Measurements from ENCODE around the gene MUC13.

The MUC13 gene

DNA sequence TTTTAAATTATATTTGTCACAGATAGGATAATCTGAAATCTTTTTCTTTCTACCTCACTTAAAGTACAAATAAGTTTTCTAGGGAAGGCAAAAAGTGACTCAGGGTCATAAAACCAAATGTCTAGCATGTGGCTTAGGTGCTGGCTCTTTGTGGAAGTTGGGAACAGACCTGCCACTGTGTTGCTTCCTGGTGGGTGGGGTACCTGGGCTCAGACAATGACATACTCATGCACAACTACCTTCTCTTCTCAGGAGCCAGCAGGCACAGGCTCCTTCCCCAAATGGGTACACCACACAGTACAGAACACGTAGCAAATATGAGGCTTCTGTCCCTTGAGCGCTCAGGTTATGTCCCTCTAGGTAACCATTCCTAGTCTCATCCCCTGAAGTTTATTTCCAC, 40.1 kb upstream of the MUC13 start:
- H3K36me3 ChIP-seq, result peaks cover 87% of the 10 kb centered on the region
- no peak for TF ChIP-seq CTCF (IDR thresholded peaks at IDR 0.05; ENCODE audit: low read depth, low read length)
- no peaks in the 10 kb centered on the region for H3K9me3 ChIP-seq (ENCODE audit: severe bottlenecking)
- H3K4me3 ChIP-seq (ENCODE audit: low read depth, low read length), result no peak overlapping the region
- no peak for DNase-seq
- H3K27ac ChIP-seq, result no peak overlapping the region
- H3K27me3 ChIP-seq (ENCODE audit: insufficient read depth, low read depth, severe bottlenecking), result no peaks in the 10 kb centered on the region

DNA sequence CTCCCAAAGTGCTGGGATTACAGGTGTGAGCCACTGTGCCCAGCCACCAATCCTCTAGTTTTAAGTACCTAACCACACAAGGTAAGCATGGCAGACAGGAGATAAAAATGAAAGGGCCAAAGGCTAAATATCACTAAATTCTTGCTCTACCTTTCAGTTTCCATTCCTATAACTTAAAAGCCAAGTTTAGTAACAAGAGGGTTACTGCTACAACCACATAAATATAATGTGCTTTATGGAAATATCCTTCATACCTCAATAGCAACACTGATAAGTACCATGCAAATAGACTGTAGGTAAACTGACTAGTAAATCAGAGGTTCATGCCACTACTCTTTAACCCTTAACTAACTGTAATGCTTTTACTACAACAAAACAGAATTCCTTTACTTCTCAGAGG, 38.7 kb upstream of the MUC13 start:
- no peak for DNase-seq
- Histone ChIP-seq H3K9me3 (ENCODE audit: severe bottlenecking) (no peaks in the 10 kb centered on the region), H3K27me3 (ENCODE audit: insufficient read depth, low read depth, severe bottlenecking) (no peaks in the 10 kb centered on the region), H3K4me3 (ENCODE audit: low read depth, low read length) (no peak overlapping the region), H3K36me3 (peaks cover 91% of the 10 kb centered on the region), H3K27ac (no peak overlapping the region)
- no peak for TF ChIP-seq CTCF (IDR thresholded peaks at IDR 0.05; ENCODE audit: low read depth, low read length)

- no peak for DNase-seq
- no peak for TF ChIP-seq CTCF (IDR thresholded peaks at IDR 0.05; ENCODE audit: low read depth, low read length)
- Histone ChIP-seq H3K36me3 (peaks cover 90% of the 10 kb centered on the region), H3K27ac (no peak overlapping the region), H3K27me3 (ENCODE audit: insufficient read depth, low read depth, severe bottlenecking) (no peaks in the 10 kb centered on the region), H3K4me3 (ENCODE audit: low read depth, low read length) (no peak overlapping the region), H3K9me3 (ENCODE audit: severe bottlenecking) (no peaks in the 10 kb centered on the region)
These were observed 37.9 kb upstream of the MUC13 start for GRCh38 chr3:124972457-124972856.

DNA sequence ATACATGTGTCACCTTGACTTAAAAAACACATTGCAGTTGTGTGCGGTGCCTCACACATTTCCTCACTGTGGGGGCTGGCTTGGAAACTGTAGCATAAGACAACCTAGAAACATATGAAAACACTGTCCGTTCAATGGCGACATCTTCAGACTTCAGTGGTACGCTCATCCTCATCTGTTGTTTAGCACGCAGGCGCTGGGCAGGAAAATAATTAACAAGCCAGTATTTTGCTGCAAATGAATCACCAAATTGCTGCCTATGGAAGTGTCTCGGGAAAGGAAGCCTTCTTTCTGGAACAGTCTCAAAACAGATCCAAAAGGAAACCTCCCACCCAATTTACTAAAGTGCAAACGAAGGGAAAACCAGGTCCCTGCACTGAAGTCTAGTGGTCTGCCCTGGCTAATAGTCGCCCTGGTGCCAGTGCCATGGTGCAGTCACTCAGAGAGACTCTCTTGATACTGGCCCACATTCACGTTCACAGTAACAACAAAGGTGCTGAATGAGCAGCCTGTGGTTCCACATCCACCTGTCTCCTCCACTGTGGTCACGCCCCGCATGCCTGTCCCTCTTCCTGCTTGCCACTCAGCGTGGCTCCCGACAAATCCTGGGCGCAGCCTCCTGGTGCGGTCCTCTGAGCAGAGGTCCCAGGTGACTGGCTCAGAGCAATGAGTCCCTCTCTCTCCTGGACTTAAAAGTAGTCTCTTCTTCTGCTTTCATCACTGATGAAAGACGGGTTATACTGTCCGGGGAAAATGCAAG, 35.6 kb upstream of the MUC13 start:
- peaks cover 69% of the 10 kb centered on the region for H3K36me3 ChIP-seq
- no peak overlapping the region for H3K27ac ChIP-seq
- no peaks in the 10 kb centered on the region for H3K9me3 ChIP-seq (ENCODE audit: severe bottlenecking)
- no peaks in the 10 kb centered on the region for H3K27me3 ChIP-seq (ENCODE audit: insufficient read depth, low read depth, severe bottlenecking)
- no peak for TF ChIP-seq CTCF (IDR thresholded peaks at IDR 0.05; ENCODE audit: low read depth, low read length)
- H3K4me3 ChIP-seq (ENCODE audit: low read depth, low read length), result no peak overlapping the region
- no peak for DNase-seq

GRCh38 chr3:124969190-124969589, 34.6 kb upstream of the MUC13 start:
- peaks cover 59% of the 10 kb centered on the region for H3K36me3 ChIP-seq
- no peak overlapping the region for H3K4me3 ChIP-seq (ENCODE audit: low read depth, low read length)
- no peak for TF ChIP-seq CTCF (IDR thresholded peaks at IDR 0.05; ENCODE audit: low read depth, low read length)
- H3K9me3 ChIP-seq (ENCODE audit: severe bottlenecking), result no peaks in the 10 kb centered on the region
- no peak overlapping the region for H3K27ac ChIP-seq
- no peak for DNase-seq
- H3K27me3 ChIP-seq (ENCODE audit: insufficient read depth, low read depth, severe bottlenecking), result no peaks in the 10 kb centered on the region

DNA sequence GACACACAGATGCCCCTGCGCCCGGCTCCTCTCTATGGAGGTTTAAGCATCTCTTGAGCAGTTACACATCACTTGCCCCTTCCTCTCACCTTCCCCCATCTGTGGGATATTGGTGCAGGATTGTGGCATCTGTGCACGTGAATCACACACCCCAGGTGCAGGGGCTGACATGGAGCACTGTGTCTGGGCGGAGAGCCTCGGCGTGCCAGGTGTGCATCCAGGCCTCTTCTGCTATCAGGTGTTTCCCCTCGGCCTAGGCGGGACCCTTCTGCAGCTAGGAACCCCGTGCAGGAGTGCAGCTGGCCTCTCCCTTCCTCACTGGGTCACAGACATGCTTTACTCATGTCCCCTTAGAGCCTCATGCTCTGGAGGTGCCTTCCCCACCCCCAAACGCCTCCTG, 33.4 kb upstream of the MUC13 start:
- Histone ChIP-seq H3K27me3 (ENCODE audit: insufficient read depth, low read depth, severe bottlenecking) (no peaks in the 10 kb centered on the region), H3K9me3 (ENCODE audit: severe bottlenecking) (no peaks in the 10 kb centered on the region), H3K4me3 (ENCODE audit: low read depth, low read length) (no peak overlapping the region), H3K36me3 (peaks cover 50% of the 10 kb centered on the region), H3K27ac (no peak overlapping the region)
- DNase-seq, result no peak
- TF ChIP-seq CTCF (IDR thresholded peaks at IDR 0.05; ENCODE audit: low read depth, low read length), result no peak

Data from WERI-Rb-1 (cell line).